Progenitor cell of endocrine pancreas (in vitro differentiated cells): Measurements from ENCODE around the gene PTPRQ. TPM values are rescaled to one million over a fixed set of nuclear protein-coding genes. Genes with fewer than 3 reads are reported as not detected.

ENCODE experiments used
- DNase-seq: peaks from one replicate; pipeline ENCODE4 v3.0.0; 2021; ENCODE audit warnings: low spot score; ENCODE audit not compliant: unreplicated experiment
- H3K27ac Mint-ChIP-seq: 2 replicates; pipeline ENCODE4 v1.8.0; 2021; ENCODE audit warnings: mild to moderate bottlenecking, moderate library complexity, mixed read lengths
- H3K27me3 Mint-ChIP-seq: 2 replicates; pipeline ENCODE4 v1.8.0; 2021; ENCODE audit warnings: mixed read lengths
- H3K36me3 Mint-ChIP-seq: 2 replicates; pipeline ENCODE4 v1.8.0; 2022; ENCODE audit warnings: mixed read lengths; ENCODE audit not compliant: insufficient read depth
- H3K4me1 Mint-ChIP-seq: 2 replicates; pipeline ENCODE4 v1.8.0; 2021; ENCODE audit warnings: low read depth, mixed read lengths
- H3K4me3 Mint-ChIP-seq: 2 replicates; pipeline ENCODE4 v1.8.0; 2021; ENCODE audit warnings: low read depth, mild to moderate bottlenecking, moderate library complexity, mixed read lengths
- H3K9me3 Mint-ChIP-seq: 2 replicates; pipeline ENCODE4 v1.8.0; 2021; ENCODE audit warnings: low read depth, mixed read lengths
- total RNA-seq: library from RNA; stranded (reverse); gene quantifications from 2 replicates; pipeline ENCODE4 v1.2.1, GENCODE V29; 2021
- TF ChIP-seq, protein P1 (sequence below): fragments of 200-600 bp; sonication (generic); IDR thresholded peaks from one replicate; pipeline ENCODE4 v1.5.0; 2021; ENCODE audit warnings: antibody characterized with exemption, mild to moderate bottlenecking; ENCODE audit not compliant: unreplicated experiment

Gene PTPRQ
- total RNA-seq, 1 donor from 2014 or later = 0.19 TPM

DNA sequence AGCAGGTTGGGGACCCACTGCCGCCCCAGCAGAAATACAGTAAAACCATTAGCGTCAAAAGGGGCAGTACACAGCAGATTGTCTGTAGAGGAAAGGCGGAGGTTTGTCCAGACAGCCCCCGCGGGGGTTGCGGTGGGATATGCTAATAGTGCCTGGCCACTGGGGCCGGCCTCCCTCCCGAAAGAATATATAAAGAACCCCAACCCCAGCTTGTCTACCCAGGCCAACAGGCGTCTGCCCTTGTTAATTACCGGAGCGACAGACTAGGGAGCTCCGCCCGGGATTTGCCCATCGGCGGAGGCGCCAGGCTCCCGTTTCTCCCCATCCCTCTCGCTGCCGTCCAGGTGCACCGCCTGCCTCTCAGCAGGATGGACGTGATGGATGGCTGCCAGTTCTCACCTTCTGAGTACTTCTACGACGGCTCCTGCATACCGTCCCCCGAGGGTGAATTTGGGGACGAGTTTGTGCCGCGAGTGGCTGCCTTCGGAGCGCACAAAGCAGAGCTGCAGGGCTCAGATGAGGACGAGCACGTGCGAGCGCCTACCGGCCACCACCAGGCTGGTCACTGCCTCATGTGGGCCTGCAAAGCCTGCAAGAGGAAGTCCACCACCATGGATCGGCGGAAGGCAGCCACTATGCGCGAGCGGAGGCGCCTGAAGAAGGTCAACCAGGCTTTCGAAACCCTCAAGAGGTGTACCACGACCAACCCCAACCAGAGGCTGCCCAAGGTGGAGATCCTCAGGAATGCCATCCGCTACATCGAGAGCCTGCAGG lies 272.8 kb downstream of the PTPRQ start, which contains the start of gene MYF5:
Gene MYF5, plus strand, starts transcription at position 217 of the 774 bp plus-strand sequence. Its CDS starts 152 bp downstream, at position 369.
- Mint-ChIP-seq H3K9me3 (no peaks in the 10 kb centered on the region), H3K27ac (no peak within 1 kb of the TSS), H3K4me1 (peaks cover 8% of the 10 kb centered on the region), H3K27me3 (peaks cover 67% of the 10 kb centered on the region), H3K36me3 (no peaks in the 10 kb centered on the region), H3K4me3 (no peak within 1 kb of the TSS)
- TF ChIP-seq, protein P1, sequence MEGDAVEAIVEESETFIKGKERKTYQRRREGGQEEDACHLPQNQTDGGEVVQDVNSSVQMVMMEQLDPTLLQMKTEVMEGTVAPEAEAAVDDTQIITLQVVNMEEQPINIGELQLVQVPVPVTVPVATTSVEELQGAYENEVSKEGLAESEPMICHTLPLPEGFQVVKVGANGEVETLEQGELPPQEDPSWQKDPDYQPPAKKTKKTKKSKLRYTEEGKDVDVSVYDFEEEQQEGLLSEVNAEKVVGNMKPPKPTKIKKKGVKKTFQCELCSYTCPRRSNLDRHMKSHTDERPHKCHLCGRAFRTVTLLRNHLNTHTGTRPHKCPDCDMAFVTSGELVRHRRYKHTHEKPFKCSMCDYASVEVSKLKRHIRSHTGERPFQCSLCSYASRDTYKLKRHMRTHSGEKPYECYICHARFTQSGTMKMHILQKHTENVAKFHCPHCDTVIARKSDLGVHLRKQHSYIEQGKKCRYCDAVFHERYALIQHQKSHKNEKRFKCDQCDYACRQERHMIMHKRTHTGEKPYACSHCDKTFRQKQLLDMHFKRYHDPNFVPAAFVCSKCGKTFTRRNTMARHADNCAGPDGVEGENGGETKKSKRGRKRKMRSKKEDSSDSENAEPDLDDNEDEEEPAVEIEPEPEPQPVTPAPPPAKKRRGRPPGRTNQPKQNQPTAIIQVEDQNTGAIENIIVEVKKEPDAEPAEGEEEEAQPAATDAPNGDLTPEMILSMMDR = no peak
- no peak for DNase-seq

DNA sequence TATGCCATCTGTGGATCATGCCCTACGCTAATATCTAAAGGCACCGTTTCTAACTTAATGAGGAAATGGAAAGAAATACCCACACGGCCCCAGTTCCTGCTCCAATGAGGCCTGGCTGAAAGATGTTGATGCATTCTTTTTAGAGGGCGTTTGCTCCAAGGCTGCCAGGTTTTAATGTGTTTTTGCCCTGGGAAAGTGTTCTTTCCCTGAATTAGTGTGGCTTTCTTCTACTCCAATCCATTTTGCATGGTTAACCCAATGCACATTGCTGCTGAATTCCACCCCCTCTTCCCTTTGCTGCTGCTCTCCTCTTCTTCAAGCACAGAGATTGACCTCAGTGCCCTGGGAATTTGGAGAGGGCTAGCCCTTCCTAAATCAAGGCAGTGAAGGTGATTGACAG lies 273.8 kb downstream of the PTPRQ start:
- TF ChIP-seq, protein P1 = no peak
- Mint-ChIP-seq H3K9me3 (no peaks in the 10 kb centered on the region), H3K4me3 (no peak overlapping the region), H3K4me1 (peaks cover 11% of the 10 kb centered on the region), H3K36me3 (no peaks in the 10 kb centered on the region), H3K27ac (no peak overlapping the region), H3K27me3 (peaks cover 62% of the 10 kb centered on the region)
- no peak for DNase-seq

DNA sequence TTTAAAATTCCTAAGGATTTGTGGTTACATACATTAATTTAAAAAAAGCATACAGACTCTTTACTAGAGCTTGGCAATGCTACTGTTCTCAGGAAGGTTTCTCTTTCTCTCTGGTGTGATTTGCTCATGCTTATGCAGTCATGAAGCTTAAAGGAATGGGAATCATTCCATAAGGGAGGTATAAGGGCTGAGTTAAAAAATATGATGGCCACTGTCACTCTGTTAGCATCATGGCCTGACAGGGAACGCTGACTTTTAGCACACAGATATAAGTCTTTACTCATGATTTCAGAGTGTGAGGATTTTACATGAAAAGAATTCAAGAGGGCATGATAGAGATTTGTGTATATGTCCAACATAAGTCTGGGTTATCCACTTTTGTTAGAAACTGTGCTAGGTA lies 276.5 kb downstream of the PTPRQ start:
- TF ChIP-seq, protein P1 = no peak
- DNase-seq = no peak
- Mint-ChIP-seq H3K27ac (no peak overlapping the region), H3K4me3 (no peak overlapping the region), H3K9me3 (no peaks in the 10 kb centered on the region), H3K36me3 (no peaks in the 10 kb centered on the region), H3K4me1 (peaks cover 3% of the 10 kb centered on the region), H3K27me3 (peaks cover 40% of the 10 kb centered on the region)

DNA sequence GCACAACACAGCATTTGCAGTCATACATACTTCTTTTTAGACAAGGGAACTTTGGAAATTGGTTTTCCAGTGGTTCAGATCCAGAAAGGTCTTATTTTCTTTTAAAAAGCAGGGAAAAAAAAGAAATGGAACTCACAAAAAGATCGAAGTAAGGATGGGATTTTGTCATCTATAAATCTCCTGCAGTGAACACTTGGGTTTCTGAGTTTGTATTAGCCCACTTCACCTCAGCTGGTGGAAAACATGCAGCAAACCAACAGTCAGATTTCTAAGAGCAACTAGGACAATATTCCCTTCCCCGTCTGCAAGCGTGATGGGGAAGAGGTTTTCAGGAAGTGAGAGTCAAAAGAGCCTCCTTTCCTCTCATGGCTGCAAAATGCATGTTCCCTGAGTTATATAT lies 277.3 kb downstream of the PTPRQ start:
- no peaks in the 10 kb centered on the region for H3K9me3 Mint-ChIP-seq
- H3K4me3 Mint-ChIP-seq = no peak overlapping the region
- H3K27me3 Mint-ChIP-seq = peaks cover 35% of the 10 kb centered on the region
- no peak for DNase-seq
- no peaks in the 10 kb centered on the region for H3K36me3 Mint-ChIP-seq
- peaks cover 3% of the 10 kb centered on the region for H3K4me1 Mint-ChIP-seq
- no peak overlapping the region for H3K27ac Mint-ChIP-seq
- TF ChIP-seq, protein P1 = no peak
